ENCODE results near the gene TNNI3.
"Not testable (repeated sequence)": the region's sequence is repeated elsewhere in the genome, so short reads cannot be mapped to it uniquely, and the experiment has no call there.

The TNNI3 gene

DNA sequence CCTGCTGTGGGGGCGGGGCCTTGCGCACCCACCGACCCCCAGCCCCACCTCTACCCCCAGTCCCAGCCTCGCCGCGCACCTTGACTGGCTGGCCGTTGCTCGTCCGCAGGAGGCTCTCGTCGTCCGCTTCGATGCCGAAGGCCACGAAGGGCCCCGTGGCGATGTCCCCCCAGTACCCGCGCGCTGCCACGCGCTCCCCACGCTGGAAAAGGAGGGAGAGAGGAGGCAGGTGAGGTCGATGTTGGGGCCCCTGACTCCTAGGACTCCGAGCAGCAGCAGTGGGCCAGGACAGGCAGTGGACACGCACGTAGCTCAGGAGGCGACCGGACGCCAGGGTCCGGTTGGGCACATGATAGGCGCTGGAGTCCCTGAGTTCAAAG lies 3.4 kb upstream of the TNNI3 start:
- no peak for DNase-seq (ENCODE audit: low read depth)
- no peak for TF ChIP-seq CTCF (IDR thresholded peaks at IDR 0.05; ENCODE audit: insufficient read depth, low read depth, low read length, missing control alignments)
- no peak overlapping the region for H3K4me3 ChIP-seq (ENCODE audit: low read length)

DNA sequence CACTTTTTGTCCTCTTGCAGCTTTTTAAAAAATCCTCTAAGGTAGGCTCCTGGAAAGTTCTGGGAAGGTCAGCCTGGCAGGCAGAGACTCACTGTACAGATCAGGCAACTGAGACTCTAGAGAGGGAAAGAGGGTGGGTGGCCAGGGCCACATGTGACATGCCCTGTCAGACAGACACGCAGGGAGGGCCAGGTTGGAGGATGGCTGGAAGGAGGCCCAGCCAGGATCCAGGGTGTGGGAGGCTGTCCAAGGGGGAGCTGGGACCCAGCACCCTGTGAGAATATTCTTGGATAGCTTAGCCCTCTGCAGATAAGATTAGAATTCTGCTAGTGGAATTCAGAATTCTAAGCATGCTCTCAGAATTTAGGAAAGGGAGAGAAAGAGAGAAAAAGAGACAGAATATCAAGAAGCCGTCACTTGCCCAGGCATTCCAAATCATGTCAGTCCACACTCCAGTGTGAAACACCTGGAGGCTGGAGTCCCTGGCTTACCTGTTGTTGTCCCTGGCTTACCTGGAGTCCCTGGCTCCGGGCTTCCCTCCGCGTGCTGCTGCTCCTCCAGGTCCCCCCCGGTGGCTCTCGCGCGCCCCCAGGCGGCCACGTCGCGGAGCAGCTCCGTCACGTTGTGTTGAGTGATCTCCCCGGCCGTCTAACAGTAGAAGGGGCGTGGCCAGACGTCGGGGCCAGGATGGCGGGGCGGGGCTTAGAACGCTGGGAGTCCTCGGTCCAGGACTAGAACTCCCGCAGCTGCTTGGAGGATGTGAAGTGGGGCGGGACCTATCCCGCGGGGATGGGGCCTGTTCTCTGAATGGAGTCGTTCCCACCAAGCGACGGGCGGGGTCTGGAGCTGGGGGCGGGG lies 2.8 kb upstream of the TNNI3 start:
- no peak overlapping the region for H3K4me3 ChIP-seq (ENCODE audit: low read length)
- TF ChIP-seq CTCF (IDR thresholded peaks at IDR 0.05; ENCODE audit: insufficient read depth, low read depth, low read length, missing control alignments): peak; percentile 91
- DNase-seq (ENCODE audit: low read depth): peak; percentile 88

GRCh38 chr19:55158848-55159749 lies 1.6 kb upstream of the TNNI3 start:
- no peak for TF ChIP-seq CTCF (IDR thresholded peaks at IDR 0.05; ENCODE audit: insufficient read depth, low read depth, low read length, missing control alignments)
- no peak overlapping the region for H3K4me3 ChIP-seq (ENCODE audit: low read length)
- peak; percentile 44 for DNase-seq (ENCODE audit: low read depth)

DNA sequence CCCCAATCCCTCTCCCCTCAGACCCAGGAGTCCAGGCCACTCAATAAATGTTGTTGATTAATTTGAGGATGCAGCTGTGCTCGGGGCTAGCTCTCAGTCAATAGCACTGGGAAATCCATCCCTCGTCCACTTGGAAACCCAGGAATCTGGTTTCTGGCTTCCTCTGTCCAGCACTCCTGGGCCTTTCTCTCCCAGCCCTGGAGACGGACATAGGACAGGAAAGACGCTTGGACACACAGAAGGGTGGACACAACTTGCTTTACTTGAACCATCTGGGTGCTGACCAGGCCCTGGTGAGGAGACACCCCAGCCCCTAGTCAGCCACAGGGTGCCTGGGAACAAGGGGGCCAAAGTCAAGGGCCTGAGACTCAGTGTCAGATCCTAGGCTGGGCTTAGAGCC lies 891 bp upstream of the TNNI3 start:
- DNase-seq (ENCODE audit: low read depth): no peak
- no peak overlapping the region for H3K4me3 ChIP-seq (ENCODE audit: low read length)
- TF ChIP-seq CTCF (IDR thresholded peaks at IDR 0.05; ENCODE audit: insufficient read depth, low read depth, low read length, missing control alignments): no peak

GRCh38 chr19:55156202-55157063 lies 1.1 kb downstream of the TNNI3 start:
- H3K4me3 ChIP-seq (ENCODE audit: low read length): peak overlapping the region; percentile 14
- no peak for TF ChIP-seq CTCF (IDR thresholded peaks at IDR 0.05; ENCODE audit: insufficient read depth, low read depth, low read length, missing control alignments)
- DNase-seq (ENCODE audit: low read depth): peak; percentile 49

DNA sequence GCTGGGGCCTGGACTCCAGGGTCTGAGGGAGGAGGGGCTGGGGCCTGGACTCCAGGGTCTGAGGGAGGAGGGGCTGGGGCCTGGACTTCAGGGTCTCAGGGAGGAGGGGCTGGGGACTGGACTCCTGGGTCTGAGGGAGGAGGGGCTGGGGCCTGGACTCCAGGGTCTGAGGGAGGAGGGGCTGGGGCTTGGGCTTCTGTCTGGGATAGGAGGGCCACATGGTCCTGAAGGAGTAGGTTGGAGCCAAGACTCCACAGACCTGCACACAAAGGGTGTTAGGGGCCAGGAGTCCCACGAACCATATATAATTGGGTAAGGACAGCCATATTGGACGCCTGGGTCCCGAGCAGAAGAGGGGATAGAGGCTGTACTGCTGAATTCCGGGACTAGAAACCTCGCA lies 1.7 kb downstream of the TNNI3 start:
- DNase-seq (ENCODE audit: low read depth): not testable (repeated sequence)
- H3K4me3 ChIP-seq (ENCODE audit: low read length): peak overlapping the region; percentile 14
